ENCODE data around the gene CEP350.

DNA sequence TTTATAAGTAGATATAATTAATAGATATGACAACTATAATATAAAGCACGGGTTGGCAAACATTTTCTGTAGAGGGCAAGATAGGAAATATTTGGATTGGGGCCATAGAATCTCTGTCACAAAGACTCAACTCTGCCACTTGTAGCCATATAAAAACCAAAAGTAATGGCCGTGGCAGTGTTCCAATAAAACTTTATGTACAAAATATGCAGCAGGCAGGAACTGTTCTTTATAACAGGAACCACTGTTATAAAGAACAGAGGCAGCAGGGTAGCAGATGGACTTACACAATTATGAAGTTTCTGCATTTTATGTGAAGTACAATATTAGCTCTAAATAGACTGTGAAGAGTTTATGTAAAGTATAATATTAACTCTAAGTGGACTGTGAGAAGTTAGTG lies 183.2 kb downstream of the CEP350 start:
- TF ChIP-seq, protein P1, sequence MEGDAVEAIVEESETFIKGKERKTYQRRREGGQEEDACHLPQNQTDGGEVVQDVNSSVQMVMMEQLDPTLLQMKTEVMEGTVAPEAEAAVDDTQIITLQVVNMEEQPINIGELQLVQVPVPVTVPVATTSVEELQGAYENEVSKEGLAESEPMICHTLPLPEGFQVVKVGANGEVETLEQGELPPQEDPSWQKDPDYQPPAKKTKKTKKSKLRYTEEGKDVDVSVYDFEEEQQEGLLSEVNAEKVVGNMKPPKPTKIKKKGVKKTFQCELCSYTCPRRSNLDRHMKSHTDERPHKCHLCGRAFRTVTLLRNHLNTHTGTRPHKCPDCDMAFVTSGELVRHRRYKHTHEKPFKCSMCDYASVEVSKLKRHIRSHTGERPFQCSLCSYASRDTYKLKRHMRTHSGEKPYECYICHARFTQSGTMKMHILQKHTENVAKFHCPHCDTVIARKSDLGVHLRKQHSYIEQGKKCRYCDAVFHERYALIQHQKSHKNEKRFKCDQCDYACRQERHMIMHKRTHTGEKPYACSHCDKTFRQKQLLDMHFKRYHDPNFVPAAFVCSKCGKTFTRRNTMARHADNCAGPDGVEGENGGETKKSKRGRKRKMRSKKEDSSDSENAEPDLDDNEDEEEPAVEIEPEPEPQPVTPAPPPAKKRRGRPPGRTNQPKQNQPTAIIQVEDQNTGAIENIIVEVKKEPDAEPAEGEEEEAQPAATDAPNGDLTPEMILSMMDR (IDR thresholded peaks at IDR 0.05): no peak
- TF ChIP-seq POLR2A (IDR thresholded peaks at IDR 0.05): no peak

Data from adrenal gland (tissue), 5 donors.